H1 (cell line): ENCODE data around the gene OR51B4. TPM values are rescaled to one million over a fixed set of nuclear protein-coding genes. Genes with fewer than 3 reads are reported as not detected.

ENCODE experiments used
- BCL11A ChIP-seq, 2 experiments: IDR thresholded peaks; one replicate each; pipeline ENCODE4 v1.6.1; 2011; ENCODE audit warnings: low read depth in 2 of 2, low read length in 2 of 2, mild to moderate bottlenecking in 2 of 2
- CTBP2 ChIP-seq: IDR thresholded peaks from 2 replicates; pipeline ENCODE4 v1.7.0; 2011; ENCODE audit warnings: borderline replicate concordance, mild to moderate bottlenecking, moderate library complexity, mixed read lengths, low read length; ENCODE audit not compliant: insufficient read depth, insufficient read length
- NRF1 ChIP-seq: IDR thresholded peaks from 2 replicates; pipeline ENCODE4 v1.6.1; 2011; ENCODE audit warnings: mild to moderate bottlenecking, low read depth, low read length, improper control_type of control experiment
- PHF8 ChIP-seq: fragments of 200-600 bp; sonication (generic); conservative IDR thresholded peaks from 2 replicates; pipeline ENCODE4 v1.7.1; 2012; ENCODE audit warnings: low read depth, mild to moderate bottlenecking, inconsistent platforms, low read length, moderate library complexity
- SP2 ChIP-seq: IDR thresholded peaks from 2 replicates; pipeline ENCODE4 v1.6.1; 2012; ENCODE audit warnings: mild to moderate bottlenecking, low read length, inconsistent platforms
- TAF1 ChIP-seq: IDR thresholded peaks from 2 replicates; pipeline ENCODE4 v1.6.1; 2011; ENCODE audit warnings: mild to moderate bottlenecking, low read depth, low read length
- USF2 ChIP-seq: IDR thresholded peaks from 2 replicates; pipeline ENCODE4 v1.6.1; 2011; ENCODE audit warnings: low read length, improper control_type of control experiment
- polyA plus RNA-seq, 7 experiments: library from polyadenylated mRNA; depleted of rRNA in 3 of 7; stranded (reverse) in 5 of 7; unstranded in 2 of 7; fragments of >200 nt in 5 of 7; fragments of 200-250 nt in 2 of 7; gene quantifications; 1 replicate in 5 of 7; 2 replicates in 1 of 7; 4 replicates in 1 of 7; pipeline versions ENCODE4 v1.2.1 to v1.2.3, GENCODE V29; 2011 to 2013; ENCODE audit warnings: missing spikeins in 2 of 7, mixed read lengths in 2 of 7
- total RNA-seq: library from RNA; stranded (reverse); fragmentation: NEBNext Ultra II Directional; extraction: Animal tissue kit (Norgen Biotek cat#: 25700); gene quantifications from 2 replicates; pipeline ENCODE4 v1.2.1, GENCODE V29; 2021

OR51B4 gene
- total and polyA plus RNA-seq, 2 of the 8 experiments (the other 6 are each of a cell fraction or from before 2014, with no cell fraction given), result not detected

DNA sequence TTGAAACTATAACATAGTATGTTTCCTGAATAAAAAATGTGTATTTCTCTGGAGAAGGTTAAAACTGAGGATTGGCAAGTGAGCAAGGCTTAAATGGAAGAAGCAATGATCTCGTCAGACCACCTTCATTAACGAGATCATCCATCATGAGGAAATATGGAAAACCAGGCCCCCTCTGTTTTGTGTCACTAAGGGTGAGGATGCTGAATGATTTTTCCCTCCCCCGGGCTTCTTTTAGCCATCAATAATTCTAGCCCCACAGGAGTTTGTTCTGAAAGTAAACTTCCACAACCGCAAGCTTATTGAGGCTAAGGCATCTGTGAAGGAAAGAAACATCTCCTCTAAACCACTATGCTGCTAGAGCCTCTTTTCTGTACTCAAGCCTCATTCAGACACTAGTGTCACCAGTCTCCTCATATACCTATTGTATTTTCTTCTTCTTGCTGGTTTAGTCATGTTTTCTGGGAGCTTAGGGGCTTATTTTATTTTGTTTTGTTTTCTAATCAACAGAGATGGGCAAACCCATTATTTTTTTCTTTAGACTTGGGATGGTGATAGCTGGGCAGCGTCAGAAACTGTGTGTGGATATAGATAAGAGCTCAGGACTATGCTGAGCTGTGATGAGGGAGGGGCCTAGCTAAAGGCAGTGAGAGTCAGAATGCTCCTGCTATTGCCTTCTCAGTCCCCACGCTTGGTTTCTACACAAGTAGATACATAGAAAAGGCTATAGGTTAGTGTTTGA, 26.2 kb downstream of the OR51B4 start (continued):
- TF ChIP-seq TAF1 (no peak), USF2 (no peak), NRF1 (no peak), BCL11A (IDR thresholded peaks at IDR 0.05; ENCODE audit: low read depth in 2 of 2, low read length in 2 of 2) (no peak), PHF8 (no peak), SP2 (no peak), CTBP2 (no peak)
